ENCODE data around the gene KIF19. TPM values are rescaled to one million over a fixed set of nuclear protein-coding genes. Genes with fewer than 3 reads are reported as not detected.

The KIF19 gene
- total and polyA plus RNA-seq, 10 of the 15 experiments (the other 5 are each of a cell fraction or from before 2014, with no cell fraction given), result 0.06 to 0.07 TPM; not detected in 8

- TF ChIP-seq SPI1 (IDR thresholded peaks at IDR 0.05; ENCODE audit: borderline replicate concordance, insufficient read depth, low read depth, low read length), result no peak
- TF ChIP-seq ZBTB33 (IDR thresholded peaks at IDR 0.05), result no peak
Observed at GRCh38 chr17:74318391-74318790, 7.6 kb upstream of the KIF19 start (continued).

- H3K4me2 ChIP-seq (ENCODE audit: control insufficient read depth, insufficient read depth), result no peak overlapping the region
- ChIA-PET CTCF (no interaction called here), SMC1A (ENCODE audit: uncharacterized antibody, unreplicated experiment) (no interaction called here), RAD21 (ENCODE audit: unreplicated experiment) (no interaction called here), POLR2A (no interaction called here)
- no peaks in the 10 kb centered on the region for H3K9me3 ChIP-seq (replicated peaks; ENCODE audit: control insufficient read depth, insufficient read depth, low read length)
- H3K79me2 ChIP-seq (ENCODE audit: control insufficient read depth, insufficient read depth, low read length), result no peaks in the 10 kb centered on the region
- H4K20me1 ChIP-seq (ENCODE audit: control insufficient read depth, insufficient read depth), result no peaks in the 10 kb centered on the region
- no peaks in the 10 kb centered on the region for H3K36me3 ChIP-seq (ENCODE audit: control insufficient read depth in 2 of 2, insufficient read depth in 2 of 2, low read length in 1 of 2)
- H3K27ac ChIP-seq (ENCODE audit: control insufficient read depth, insufficient read depth), result no peak overlapping the region
- H3K4me3 ChIP-seq, result no peak overlapping the region
- 64% methylated on average over 6 of the region's 6 CpGs for WGBS (ENCODE audit: insufficient coverage, insufficient replicate concordance, low lambda C conversion rate, missing lambda C conversion rate)
- in situ Hi-C loops (cut with MboI), result no loop called here
- DNase-seq (ENCODE audit: low read depth, low spot score), result no peak
- no peaks in the 10 kb centered on the region for H3K4me1 ChIP-seq (ENCODE audit: control insufficient read depth, insufficient read depth, low read length)
- H2AFZ ChIP-seq (ENCODE audit: control insufficient read depth, low read depth, low read length), result no peak overlapping the region
- no TSS peak for BruUV-seq (replicated peaks)
- peaks cover 4 to 8% of the 10 kb centered on the region in 2 experiments; a peak in 3 of 4 replicates for H3K27me3 ChIP-seq (replicated peaks in 1 of 2; ENCODE audit: control insufficient read depth in 2 of 2, insufficient read depth in 2 of 2, low read length in 1 of 2)
- no peak overlapping the region for H3K9ac ChIP-seq (ENCODE audit: control insufficient read depth, insufficient read depth, low read length)
- no peak for TF ChIP-seq NKRF (conservative IDR thresholded peaks at IDR 0.05)
- no peak for TF ChIP-seq TCF12 (IDR thresholded peaks at IDR 0.05; ENCODE audit: low read depth, low read length)
- TF ChIP-seq ZNF622 (IDR thresholded peaks at IDR 0.05), result no peak
- TF ChIP-seq NRF1 (conservative IDR thresholded peaks at IDR 0.05; ENCODE audit: low read depth, low read length), result no peak
- no peak for ATAC-seq
- no peak for FAIRE-seq
- intact Hi-C loops (cut with micrococcal nuclease; ENCODE audit: unreplicated experiment), result no loop called here
Observed at GRCh38 chr17:74324521-74324920, 1.5 kb upstream of the KIF19 start.
